GM21423 (cell line): Measurements from ENCODE around the gene SLC35D2.

ENCODE experiments used
- ATAC-seq: cut with Tn5 transposase; IDR thresholded peaks from one replicate; pipeline ENCODE4 v1.9.1; 2021; ENCODE audit warnings: mild to moderate bottlenecking, moderate library complexity; ENCODE audit not compliant: unreplicated experiment

The SLC35D2 gene

GRCh38 chr9:96383165-96383942 lies at the start of gene SLC35D2:
Gene SLC35D2, minus strand, starts transcription at chr9:96383711. Its CDS starts 77 bp downstream, at chr9:96383634.
- peak; percentile 46 for ATAC-seq

GRCh38 chr9:96430377-96430776 lies 46.9 kb upstream of the SLC35D2 start:
- ATAC-seq, result no peak

- no peak for ATAC-seq
Measured at GRCh38 chr9:96429732-96430131, 46.2 kb upstream of the SLC35D2 start.

GRCh38 chr9:96425500-96426169 lies 42.1 kb upstream of the SLC35D2 start:
- ATAC-seq, result no peak

GRCh38 chr9:96423985-96424336 lies 40.5 kb upstream of the SLC35D2 start:
- ATAC-seq, result no peak

- ATAC-seq, result no peak
Measured at GRCh38 chr9:96423322-96423984, 39.9 kb upstream of the SLC35D2 start.

GRCh38 chr9:96420468-96421219 lies 37.1 kb upstream of the SLC35D2 start:
- no peak for ATAC-seq

- ATAC-seq, result no peak
Measured at GRCh38 chr9:96419691-96419969, 36.1 kb upstream of the SLC35D2 start.

GRCh38 chr9:96418920-96419690 lies 35.6 kb upstream of the SLC35D2 start:
- peak; percentile 31 for ATAC-seq

- ATAC-seq, result peak; percentile 56
Measured at GRCh38 chr9:96418083-96418919, 34.8 kb upstream of the SLC35D2 start, which contains the start of gene ZNF367. Gene ZNF367, minus strand, starts transcription at chr9:96418370. Its CDS starts 338 bp downstream, at chr9:96418032.

GRCh38 chr9:96417661-96418082 lies 34.2 kb upstream of the SLC35D2 start:
- no peak for ATAC-seq

GRCh38 chr9:96417051-96417586 lies 33.6 kb upstream of the SLC35D2 start:
- no peak for ATAC-seq

- ATAC-seq, result peak; percentile 30
Measured at GRCh38 chr9:96413302-96414221, 30.1 kb upstream of the SLC35D2 start.

GRCh38 chr9:96412174-96412913 lies 28.8 kb upstream of the SLC35D2 start:
- no peak for ATAC-seq

GRCh38 chr9:96411129-96411838 lies 27.8 kb upstream of the SLC35D2 start:
- no peak for ATAC-seq

GRCh38 chr9:96408409-96409280 lies 25.1 kb upstream of the SLC35D2 start:
- no peak for ATAC-seq
